Inferior parietal cortex (tissue), 1 donor: ENCODE data around the gene KXD1.
"Not testable (repeated sequence)": the region's sequence is repeated elsewhere in the genome, so short reads cannot be mapped to it uniquely, and the experiment has no call there.

ENCODE experiments used
- DNase-seq: peaks from one replicate; pipeline ENCODE4 v3.0.0-alpha.2; 2016; ENCODE audit errors: extremely low spot score

Gene KXD1, protein sequence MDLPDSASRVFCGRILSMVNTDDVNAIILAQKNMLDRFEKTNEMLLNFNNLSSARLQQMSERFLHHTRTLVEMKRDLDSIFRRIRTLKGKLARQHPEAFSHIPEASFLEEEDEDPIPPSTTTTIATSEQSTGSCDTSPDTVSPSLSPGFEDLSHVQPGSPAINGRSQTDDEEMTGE

DNA sequence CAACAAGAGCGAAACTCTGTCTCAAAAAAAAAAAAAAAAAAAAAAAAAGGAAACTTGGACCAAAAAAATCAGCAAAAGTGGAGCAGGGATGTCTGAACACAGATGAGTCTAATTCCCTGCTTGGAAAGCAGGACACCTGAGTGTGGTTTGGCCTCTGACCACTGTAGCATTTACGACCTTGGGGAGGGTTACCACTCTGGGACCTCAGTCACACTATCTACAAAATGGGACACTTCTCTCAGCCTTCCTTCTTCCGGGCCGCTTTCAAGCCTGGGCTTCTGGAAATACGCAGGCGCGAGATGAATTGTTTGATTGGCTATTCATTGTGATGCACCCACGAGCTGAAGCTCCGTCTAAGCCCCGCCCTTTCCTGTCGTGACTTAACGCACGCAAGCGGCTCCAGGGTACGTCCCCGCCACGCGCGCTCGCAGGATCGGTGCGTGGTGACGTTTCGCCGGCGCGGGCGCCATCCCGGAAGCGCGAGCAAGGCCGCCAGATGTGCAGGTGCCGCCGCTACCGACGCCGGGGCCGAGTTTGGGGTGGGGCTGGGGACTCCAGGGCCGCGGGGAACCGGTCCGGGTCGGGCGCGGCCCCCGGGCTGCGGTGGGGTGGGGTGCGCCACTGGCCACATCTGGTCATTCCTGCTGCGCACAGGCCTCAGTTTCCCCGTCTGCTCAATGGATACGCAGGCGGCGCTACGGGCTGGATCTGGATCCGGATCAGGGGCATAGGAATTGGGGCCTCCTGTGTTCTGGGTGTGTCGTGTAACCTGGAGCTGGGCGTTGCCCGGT is at the start of gene KXD1:
KXD1 (plus strand) TSS at position 460 of the 791 bp plus-strand sequence. CDS start 4,187 bp downstream, outside the sequence.
- peak; percentile 99 for DNase-seq

DNA sequence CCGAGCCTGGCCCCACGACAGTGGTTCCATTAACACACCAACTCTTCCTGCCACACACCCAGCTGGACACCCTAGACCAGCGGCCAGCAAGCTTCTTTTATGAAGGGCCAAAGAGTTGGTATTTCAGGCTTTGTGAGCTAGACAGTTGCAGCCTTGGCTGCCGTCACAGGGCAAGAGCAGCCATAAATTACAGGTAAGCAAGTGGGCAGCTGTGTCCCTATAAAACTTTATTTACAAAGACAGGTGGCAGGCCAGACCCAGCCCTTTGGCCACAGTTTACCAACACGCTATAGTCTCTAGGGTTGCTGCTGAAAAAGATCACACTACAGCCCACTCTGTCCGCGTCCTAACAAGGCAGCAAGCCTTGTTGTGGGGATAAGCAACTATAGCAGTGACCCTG is 49.1 kb upstream of the KXD1 start:
- no peak for DNase-seq

DNA sequence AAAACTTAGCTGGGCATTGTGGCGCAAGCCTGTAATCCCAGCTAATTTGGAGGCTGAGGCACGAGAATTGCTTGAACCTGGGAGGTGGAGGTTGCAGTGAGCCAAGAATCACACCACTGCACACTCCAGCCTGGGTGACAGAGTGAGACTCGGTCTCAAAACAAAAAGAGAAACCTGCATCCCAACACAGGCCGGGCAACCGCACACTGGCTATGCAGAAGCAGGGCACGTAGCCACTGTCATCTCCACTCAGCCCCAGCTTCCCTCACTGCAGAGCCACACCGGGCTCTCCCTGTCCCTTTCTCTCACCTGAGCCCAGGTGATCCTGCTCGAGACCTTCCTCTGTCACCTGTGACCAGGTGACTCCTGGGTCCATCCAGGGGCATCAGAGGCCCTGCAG is 47.5 kb upstream of the KXD1 start:
- DNase-seq, result no peak

DNA sequence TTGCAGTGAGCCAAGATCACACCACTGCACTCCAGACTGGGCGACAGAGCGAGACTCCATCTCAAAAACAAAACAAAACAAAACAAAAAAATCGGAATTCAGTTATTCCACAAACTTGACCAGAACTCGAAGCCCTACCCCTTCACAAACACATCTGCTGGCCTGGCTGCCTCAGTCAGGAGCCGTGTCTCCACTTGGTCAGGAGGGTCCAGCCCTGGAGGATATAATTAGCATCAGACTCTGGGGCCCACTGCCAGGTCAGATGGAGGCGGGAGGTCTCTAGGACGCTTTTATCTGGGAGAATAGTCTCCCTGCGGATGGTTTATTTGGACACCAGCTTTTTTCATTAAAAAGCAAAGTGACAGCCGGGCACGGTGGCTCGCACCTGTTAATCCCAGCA is 43.8 kb upstream of the KXD1 start:
- no peak for DNase-seq

DNA sequence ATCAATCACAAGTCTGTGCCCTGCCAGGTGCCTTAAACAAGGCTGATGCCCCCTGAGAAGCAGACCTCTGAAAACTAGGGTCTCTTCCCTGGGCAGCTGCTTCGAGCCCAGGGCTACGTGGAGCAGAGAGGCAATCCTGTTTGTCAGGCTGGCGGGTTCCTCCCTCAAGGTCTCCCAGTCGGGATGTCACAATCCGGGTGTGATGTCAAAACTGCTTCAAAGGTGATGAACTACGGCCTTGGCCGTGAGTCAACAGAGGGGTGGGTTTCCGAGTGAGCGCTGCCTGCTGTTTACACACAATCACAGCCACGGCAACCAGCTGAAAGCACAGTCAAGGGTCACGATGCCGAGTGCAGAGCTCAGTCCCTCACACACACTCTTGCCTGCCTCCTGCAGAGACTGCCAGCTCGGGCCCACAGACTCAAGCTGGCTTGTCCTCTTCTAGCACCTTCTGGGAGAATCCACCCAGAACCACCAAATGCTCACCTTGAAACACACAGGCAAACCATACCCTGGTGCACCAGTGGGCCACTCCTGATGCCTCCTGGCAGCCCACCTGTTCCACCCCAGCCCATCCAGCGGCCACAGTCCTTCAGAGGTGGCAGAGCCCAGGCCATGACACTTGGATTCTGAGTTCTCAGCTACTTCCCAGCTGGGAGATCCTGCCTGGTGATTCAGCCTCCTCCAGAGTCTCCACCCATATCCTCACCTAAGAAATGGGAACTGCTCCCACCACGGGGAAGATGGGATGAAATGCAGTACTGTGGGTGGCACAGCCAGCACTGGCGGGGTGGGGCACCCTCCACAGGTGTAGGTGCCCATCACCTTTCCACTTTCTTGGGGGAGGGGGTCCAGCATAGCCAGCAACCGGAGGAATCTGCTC is 42.6 kb upstream of the KXD1 start:
- DNase-seq, result no peak

DNA sequence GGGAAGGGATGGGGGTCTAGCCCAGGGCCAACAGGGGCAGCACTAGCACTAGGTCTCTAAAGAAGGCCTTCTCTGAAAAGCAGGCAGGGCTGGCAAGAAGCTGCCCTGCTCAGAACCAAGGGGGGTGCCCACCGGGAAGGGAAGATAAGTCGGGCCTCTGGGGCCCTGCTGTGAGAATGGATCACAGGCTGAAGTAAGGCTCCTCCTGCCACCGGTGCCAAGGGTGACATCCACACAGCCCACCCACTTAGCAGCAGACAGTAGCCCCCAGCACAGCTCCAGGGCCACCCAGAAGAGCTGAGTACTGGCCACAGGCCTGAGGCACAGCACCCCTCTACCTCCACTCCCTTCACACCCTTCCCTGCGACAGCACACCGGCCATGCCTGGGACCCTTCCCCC is 41.7 kb upstream of the KXD1 start:
- no peak for DNase-seq

DNA sequence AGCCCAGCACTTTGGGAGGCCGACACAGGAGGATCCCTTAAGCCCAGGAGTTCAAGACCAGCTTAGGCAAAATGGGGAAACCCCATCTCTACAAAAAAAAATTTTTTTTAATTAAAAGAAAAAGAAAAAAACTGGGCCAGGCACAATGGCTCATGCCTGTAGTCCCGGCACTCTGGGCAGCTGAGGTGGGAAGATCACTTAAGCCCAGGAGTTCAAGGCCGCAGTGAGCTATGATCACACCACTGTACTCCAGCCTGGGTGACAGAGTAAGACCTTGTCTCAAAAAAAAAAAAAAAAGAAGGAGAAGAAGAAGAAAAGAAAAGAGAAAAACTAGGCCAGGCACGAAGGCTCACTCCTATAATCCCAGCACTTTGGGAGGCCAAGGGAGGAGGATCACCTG is 40.1 kb upstream of the KXD1 start:
- DNase-seq, result no peak

DNA sequence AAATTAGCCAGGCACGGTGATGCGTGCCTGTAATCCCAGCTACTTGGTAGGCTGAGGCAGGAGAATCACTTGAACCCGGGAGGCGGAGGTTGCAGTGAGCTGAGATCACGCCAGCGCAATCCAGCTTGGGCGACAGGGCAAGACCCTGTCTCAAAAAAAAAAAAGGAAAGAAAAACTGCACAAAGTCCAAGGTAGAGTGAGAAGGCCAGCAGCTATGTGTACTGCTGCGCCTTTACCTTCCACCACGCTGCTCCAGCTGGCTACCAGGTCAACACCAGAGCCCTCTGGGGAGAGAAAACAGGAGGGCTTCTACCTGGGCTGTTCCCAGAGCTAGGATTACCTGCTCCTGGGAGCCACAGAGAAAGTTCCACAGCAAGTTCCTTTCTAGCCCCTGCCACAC is 39.0 kb upstream of the KXD1 start:
- DNase-seq, result no peak

DNA sequence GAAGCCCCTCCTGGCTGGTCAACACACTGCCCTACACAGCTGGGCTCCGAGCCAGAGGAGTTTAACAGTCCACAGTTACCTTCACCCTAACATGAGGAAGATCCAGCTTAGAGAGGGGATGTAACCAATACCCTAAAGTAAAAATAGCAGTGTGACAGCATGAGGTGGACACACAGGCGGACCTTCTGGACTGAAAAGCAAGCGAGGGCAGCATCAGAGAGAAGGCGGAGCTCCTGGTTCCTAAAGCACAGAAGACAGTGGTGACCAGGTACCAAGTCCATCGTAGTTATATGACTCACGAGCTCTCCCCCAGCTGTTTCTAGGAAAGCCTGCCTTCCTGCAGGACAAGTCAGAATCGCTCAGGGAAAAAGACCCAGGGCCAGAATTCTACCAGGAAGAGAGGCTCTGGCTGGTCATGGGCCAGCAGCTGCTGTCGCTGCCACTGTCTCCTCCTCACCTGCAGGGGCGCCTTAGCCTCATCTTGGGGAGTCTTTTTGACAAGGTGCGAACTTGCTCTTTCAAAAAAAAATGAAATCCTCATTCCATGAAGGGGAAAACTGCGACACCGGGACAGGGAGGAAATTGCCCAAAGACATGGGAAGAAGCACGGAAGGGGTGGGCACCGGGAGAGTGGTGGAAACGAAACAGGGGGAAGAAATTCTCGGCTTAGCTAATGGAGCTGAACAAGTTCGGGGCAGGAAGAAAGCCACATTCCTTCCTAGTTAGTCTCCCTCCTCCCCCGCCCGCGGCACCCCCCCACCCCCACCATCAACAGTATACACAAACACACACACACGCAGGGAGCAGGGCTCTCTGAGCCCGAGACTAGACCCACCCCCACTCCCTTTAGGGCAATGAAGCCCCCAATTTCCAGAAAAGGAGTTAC is 37.5 kb upstream of the KXD1 start:
- no peak for DNase-seq

DNA sequence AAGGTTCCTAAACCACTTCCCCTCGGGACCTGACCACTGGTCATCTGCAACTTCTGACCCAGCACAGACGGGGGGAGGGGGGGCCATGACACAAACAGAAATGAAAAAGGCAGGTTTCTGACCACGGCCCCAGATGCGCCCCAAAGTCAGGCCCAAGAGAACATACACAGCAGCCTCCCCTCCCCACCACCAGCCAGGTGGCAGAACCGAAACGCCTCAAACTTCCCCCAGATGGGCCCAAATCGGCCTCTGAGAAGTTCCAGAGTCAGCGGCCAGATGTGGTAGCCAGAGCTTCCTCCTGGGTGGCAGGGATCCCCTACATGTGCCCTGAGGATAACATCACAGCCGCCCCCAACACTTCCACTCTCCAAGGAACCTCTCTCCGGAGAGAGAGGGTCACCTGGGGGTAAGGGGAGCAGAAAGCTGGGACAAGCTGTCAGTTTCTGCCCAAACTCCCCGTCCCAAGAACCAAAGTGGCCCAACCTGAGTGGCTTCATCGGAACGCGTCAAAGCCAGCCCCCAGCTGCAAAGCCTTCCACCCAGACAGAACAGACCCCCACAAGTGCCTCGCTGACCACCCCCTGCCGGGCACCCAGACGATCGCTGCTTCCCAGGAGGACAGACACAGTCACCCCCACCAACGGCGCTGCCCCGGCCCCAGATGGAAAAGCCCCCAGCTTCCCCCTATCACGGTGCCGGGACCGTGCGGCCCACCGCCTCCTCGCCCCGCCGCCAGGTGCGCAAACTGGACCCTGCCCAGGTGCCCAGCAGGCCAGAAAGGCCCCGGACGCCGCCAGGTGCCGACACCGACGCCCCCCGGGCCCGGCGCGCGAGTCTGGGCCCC is 36.6 kb upstream of the KXD1 start:
- DNase-seq, result no peak

DNA sequence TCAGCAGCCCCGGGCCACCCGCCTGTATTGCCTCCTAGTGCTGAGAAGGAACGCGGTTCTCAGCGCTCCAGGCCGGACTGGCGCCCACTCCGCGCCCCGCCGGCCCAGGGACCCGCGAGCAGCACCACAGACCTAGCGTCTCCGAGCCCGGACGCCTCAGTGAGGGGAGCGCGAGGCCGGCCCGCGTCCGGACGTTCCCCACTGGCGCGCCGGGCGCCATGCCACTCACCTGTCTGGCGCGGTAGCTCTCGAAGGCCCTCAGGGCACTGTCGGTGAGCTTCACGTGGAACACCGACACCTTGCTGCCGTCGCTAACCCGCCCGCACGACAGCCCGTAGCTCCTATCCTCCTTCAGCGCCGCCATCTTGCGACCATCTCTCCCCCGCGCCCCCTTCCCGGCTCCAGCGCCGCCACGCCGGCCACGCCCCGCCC is 36.0 kb upstream of the KXD1 start, which contains the start of gene ELL:
ELL (minus strand) TSS at position 379 of the 432 bp plus-strand sequence; CDS start at position 364, 15 bp downstream.
- no peak for DNase-seq

DNA sequence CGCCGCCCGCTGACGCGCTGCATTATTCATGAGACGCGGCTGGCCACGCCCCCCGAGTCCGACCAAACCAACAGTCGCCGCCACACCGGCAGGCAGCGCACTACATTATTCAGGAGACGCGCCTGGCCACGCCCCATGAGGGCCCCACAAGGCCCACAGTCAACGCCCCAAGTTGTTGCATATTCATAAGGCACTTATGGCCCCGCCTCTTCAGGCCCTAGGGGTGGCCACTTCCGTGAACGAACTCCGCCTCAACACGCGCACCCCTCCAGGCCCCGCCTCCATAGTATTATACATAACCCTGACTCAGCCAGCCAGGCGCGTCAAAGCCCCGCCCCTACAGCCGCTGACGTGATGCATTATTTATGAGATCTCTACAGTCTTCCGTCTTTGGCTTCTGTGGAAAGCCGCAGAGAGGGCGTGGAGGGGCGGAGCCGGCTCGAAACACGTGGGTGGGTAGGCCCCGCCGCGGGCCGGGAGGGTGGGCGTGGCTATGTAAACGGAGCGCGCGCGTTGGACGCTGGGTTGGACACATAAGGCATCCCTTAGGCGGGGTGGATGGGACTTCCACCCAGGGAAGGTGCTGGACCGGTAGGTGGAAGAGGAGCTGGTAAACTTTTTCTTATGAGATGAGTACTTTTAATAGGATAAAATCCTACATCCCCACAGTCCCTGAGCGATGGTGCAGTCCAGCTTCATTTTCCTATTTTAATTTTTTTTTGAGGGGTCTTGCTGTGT is 35.4 kb upstream of the KXD1 start:
- DNase-seq, result peak; percentile 99

DNA sequence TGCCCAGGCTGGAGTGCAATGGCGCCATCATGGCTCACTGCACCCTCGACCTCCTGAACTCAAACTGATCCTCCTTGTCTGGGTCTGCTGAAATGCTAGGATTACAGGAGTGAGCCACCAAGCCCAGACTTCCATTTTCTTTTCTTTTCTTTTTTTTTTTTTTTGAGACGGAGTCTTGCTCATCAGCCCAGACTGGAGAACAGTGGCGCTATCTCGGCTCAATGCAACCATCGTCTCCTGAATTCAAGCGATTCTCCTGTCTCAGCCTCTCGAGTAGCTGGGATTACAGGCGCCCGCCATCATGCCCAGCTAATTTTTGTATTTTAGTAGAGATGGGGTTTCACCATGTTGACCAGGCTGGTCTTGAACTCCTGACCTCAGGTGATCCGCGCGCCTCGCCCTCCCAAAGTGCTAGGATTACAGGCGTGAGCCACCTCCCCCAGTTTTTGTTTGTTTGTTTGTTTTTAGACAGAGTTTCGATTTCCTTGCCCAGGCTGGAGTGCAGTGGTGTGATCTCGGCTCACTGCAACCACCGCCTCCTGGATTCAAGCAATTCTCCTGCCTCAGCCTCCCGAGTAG is 34.7 kb upstream of the KXD1 start:
- not testable (repeated sequence) for DNase-seq

DNA sequence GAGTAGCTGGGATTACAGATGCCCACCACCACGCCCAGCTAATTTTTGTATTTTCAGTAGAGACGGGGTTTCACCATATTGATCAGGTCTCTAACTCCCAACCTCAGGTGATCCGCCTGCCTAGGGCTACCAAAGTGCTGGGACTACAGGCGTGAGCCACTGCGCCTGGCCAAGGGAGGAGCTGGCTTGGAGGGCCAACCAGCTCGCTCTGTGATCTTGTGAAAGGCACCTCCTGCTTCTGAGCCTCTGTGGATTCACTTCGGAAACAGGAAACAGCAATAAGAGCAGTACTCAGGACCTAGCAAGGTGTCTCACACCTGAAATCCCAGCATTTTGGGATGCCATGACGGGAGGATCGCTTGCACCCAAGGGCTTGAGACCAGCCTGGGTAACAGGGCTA is 33.8 kb upstream of the KXD1 start:
- no peak for DNase-seq

DNA sequence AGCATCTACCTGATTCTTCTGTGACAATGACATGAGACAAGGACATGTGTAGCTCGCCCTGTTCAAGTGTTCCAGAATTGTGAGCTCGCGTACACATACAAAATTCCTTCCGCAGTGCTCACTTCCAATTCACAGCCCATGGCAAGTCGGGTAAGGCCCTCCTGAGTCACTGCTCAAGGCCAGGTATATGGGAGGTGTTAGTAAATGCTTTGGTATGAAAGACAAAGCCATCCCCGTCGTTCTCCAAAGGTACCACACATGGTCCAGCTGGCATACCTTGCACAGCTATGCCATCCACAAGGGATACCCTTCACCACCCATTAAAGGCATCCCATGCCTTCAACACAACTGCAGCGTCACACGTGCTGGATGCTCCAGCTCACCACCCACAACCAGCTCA is 31.4 kb upstream of the KXD1 start:
- no peak for DNase-seq

DNA sequence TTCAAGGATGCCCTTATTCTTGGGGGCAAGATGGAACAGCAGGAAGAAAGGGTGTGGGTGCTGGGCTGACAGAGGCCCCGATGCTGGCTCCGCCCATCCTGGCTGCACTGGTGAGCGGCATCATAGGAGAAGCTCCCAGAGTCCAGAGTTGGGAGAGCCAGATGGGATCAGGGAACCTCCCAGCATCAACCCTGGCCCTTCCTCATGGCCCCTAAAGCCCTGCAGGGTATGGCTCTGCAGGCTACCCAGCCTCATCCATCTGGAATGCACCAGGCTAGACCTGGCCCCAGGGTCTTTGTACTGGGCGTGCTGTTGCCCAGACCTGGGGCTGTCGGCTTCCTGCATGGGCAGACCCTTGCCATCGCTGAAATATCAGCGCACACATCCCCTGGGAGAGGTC is 27.9 kb upstream of the KXD1 start:
- no peak for DNase-seq

DNA sequence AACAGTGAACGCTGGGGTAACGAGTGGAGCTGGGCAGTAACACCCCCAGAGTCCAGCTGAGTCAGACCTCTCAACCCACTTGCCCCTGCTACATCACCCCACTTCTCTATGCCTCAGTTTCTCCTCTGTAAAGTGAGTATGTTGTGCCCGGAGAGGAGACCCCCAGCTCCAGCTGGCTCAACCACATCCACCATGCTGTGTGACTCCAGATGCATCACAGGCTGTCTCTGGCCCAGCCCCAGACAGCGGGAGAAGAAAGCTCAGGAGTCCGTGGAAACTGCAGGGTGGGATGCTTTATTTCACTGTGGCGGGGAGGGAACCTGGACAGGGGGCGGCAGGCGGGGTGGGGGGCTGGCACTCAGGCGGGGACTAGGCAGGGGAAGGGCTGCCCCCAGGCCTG is 26.2 kb upstream of the KXD1 start:
- DNase-seq, result no peak

DNA sequence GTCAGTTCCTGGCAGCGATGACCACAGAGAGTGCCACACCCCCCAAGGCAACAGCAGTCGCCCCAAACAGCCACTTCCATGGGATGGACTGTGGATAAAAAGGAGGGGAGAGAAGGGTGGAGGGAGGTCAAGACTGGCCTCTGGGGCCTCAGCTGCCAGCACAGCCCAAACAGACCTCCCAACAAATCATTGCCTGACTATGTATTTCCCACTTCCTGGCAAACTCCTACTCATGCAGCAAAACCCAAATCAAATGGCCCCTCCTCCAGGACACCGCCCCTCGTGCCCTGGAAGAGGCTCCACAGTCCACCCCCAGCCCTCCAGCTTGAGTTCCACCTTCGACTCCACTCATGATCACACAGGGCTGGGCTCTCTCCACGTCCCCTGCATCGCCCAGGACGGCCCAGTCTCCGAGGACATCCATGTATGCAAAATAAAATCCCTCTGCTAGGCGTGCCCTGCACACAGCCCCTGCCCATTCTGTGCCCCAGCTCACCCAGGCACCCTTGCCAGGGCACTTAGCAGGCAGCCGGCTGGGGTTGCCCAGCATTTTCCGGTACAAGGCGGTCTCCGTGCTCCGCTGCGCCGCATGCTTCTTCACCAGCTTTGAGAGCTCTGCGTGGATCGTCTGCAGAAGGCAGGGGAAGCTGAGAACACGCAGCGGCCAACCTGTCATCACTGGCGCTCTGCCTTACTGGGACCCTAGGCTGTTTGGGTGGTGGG is 25.3 kb upstream of the KXD1 start:
- no peak for DNase-seq

DNA sequence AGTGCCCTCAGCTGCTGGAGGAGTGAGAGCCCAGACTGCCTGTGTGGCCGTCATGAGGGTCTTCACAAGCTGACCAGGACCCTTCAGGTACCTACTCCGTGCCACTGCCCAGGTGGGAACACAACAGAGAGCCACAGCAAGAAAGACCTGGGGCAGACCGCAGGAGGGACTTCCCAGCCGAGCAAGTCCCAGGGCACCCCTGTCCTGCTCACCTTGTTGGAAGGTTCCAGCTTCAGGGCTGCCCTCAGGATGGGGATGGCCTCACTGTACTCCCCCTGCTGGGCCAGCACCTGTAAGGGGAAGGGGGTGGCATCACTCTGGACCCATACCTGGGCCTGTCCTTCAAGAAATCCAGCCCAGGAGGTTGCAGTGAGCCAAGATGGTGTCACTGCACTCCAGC is 24.6 kb upstream of the KXD1 start:
- DNase-seq, result no peak
